Small intestine (tissue), 7 donors: ENCODE measurements around the gene SEMA6C. TPM values are rescaled to one million over a fixed set of nuclear protein-coding genes. Genes with fewer than 3 reads are reported as not detected.

Experiments used
- DNase-seq, 2 donors: peaks; one replicate each; pipeline versions ENCODE4 v3.0.0 to v3.0.0-alpha.2; 2013
- FAIRE-seq: peaks from 2 replicates; lab custom pipeline; 2012; peaks lifted over from hg19 to GRCh38; lab: Jason Lieb, UNC
- H3K27ac ChIP-seq, 3 donors: one replicate each; pipeline ENCODE4 v1.5.1; 2013; ENCODE audit warnings: low read length in 2 of 3, mild to moderate bottlenecking in 2 of 3, control low read depth in 1 of 3, inconsistent platforms in 1 of 3, low read depth in 1 of 3, moderate library complexity in 1 of 3
- H3K27me3 ChIP-seq, 3 donors: one replicate each; pipeline ENCODE4 v1.6.1; 2013; ENCODE audit warnings: low read length in 3 of 3, inconsistent platforms in 1 of 3; ENCODE audit not compliant: control insufficient read depth in 3 of 3, insufficient read depth in 3 of 3
- H3K36me3 ChIP-seq, 3 donors: one replicate each; pipeline ENCODE4 v1.6.1; 2013; ENCODE audit warnings: low read length in 3 of 3, inconsistent platforms in 1 of 3, low read depth in 1 of 3, mild to moderate bottlenecking in 1 of 3, moderate library complexity in 1 of 3; ENCODE audit not compliant: control insufficient read depth in 3 of 3, insufficient read depth in 2 of 3
- H3K4me1 ChIP-seq, 3 donors: one replicate each; pipeline ENCODE4 v1.6.1; 2013; ENCODE audit warnings: low read length in 2 of 3, inconsistent platforms in 1 of 3, low read depth in 1 of 3, mild to moderate bottlenecking in 1 of 3, moderate library complexity in 1 of 3; ENCODE audit not compliant: control insufficient read depth in 3 of 3, insufficient read depth in 2 of 3
- H3K4me3 ChIP-seq, 3 donors: one replicate each; pipeline ENCODE4 v1.5.1; 2013; ENCODE audit warnings: low read length in 3 of 3, control low read depth in 1 of 3, inconsistent platforms in 1 of 3, low read depth in 1 of 3, mild to moderate bottlenecking in 1 of 3, moderate library complexity in 1 of 3
- H3K9me3 ChIP-seq, 2 donors: one replicate each; pipeline ENCODE4 v1.6.1; 2013; ENCODE audit warnings: low read depth in 1 of 2, low read length in 1 of 2; ENCODE audit not compliant: control insufficient read depth in 2 of 2, insufficient read depth in 1 of 2
- WGBS, 3 donors: extraction: QIAGEN DNeasy Blood & Tissue Kit; methylation state at CpG; one replicate each; pipeline ENCODE4 v1.1.7; 2013; 5-methylcytosine and 5-hydroxymethylcytosine counted together
- polyA plus RNA-seq, 4 donors: library from polyadenylated mRNA; stranded (reverse) in 3 of 4; unstranded in 1 of 4; fragments of 200-250 nt in 3 of 4; fragments of 120-200 nt in 1 of 4; gene quantifications; one replicate each; pipeline versions ENCODE4 v1.2.1 to v1.2.3, GENCODE V29; 2013
- donor health status: healthy with polysubstance abuse.
- donor health status: control.
- donor health status: control.
- donor health status: Bipolar disorder and iron deficiency.
- donor health status: healthy.

The SEMA6C gene
- polyA plus RNA-seq, 4 donors: 8.7 to 140 (median 46.9) TPM

DNA sequence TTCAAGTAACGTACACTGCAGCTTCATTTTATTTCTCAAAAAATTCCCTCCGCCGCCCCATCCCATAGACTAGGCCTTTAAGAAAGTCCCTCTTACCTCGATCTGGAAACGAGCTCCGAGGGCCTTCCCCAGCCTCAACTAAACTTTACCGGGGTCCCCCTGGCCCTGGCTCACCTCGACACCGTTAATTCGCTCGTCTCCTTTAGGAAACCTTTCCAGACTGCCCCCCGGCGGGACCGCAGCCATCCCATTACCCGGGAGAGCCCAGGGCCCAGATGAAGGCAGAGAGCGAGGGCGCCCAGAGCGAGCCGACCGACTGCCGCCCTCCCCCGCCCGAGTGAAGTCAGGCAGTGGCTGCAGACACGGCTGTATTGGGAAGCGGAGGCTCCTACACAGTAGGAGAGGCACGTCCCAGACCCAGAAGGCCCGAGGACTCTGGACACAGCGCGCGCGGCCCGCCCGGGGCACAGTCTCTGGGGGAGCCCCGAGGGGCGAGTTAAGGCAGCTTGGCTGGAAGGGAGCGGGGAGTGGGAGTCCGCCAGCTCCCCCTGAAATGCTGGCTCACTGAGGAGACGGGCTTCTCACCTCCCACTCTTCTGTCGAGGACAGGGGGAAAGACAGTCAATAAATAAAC is 14.6 kb downstream of the SEMA6C start:
- Histone ChIP-seq H3K27me3 (peaks cover 0 to 21% (median 0%) of the 10 kb centered on the region in 3 donors), H3K9me3 (no peaks in the 10 kb centered on the region), H3K36me3 (peaks cover 0 to 37% (median 0%) of the 10 kb centered on the region in 3 donors), H3K27ac (peak overlapping the region in 2 of 3 donors; percentile 8 to 45), H3K4me3 (peak overlapping the region in 2 of 3 donors; percentile 6 to 44), H3K4me1 (peaks cover 0 to 10% (median 3%) of the 10 kb centered on the region in 3 donors)
- DNase-seq (peak; percentile 27 to 40), FAIRE-seq (no peak)
- WGBS, 3 donors: 28 to 46% (median 43%) methylated on average over 33 to 39 of the region's 39 CpGs

GRCh38 chr1:151130987-151131586 is 15.3 kb downstream of the SEMA6C start:
- DNase-seq (peak; percentile 85 to 92), FAIRE-seq (no peak)
- Histone ChIP-seq H3K36me3 (peaks cover 0 to 29% (median 0%) of the 10 kb centered on the region in 3 donors), H3K27ac (peak overlapping the region in 2 of 3 donors; percentile 8 to 45), H3K4me3 (peak overlapping the region in 2 of 3 donors; percentile 6 to 44), H3K4me1 (peaks cover 0 to 10% (median 3%) of the 10 kb centered on the region in 3 donors), H3K9me3 (no peaks in the 10 kb centered on the region), H3K27me3 (peaks cover 0 to 21% (median 0%) of the 10 kb centered on the region in 3 donors)
- WGBS, 3 donors: 7 to 19% (median 7%) methylated on average over 43 to 45 of the region's 45 CpGs

DNA sequence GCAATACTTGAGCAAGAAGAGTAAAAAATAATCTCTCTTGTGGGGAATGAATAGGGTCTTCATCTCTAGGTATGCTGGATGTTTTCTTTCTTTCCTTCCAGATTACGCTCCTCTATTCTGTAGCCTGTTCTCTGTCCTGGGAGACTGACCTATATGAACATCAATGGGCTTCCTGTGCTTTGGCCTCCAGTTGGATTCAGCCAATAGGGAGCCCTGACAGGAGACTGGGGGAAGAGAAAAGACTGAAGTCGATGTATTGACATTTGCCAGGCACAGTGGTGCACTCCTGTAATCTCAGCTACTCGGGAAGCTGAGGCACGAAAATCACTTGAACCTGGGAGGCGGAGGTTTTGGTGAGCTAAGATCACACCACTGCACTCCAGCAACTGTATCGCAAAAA is 17.6 kb downstream of the SEMA6C start:
- DNase-seq: no peak
- FAIRE-seq: no peak
- H3K4me1 ChIP-seq: peaks cover 0 to 10% (median 3%) of the 10 kb centered on the region in 3 donors
- no peak overlapping the region for H3K4me3 ChIP-seq
- peaks cover 0 to 20% (median 0%) of the 10 kb centered on the region in 3 donors for H3K27me3 ChIP-seq
- no peak overlapping the region for H3K27ac ChIP-seq
- H3K36me3 ChIP-seq: peaks cover 0 to 9% (median 0%) of the 10 kb centered on the region in 3 donors
- WGBS, 3 donors: 83 to 95% (median 94%) methylated on average over 6 of the region's 6 CpGs
- H3K9me3 ChIP-seq: no peaks in the 10 kb centered on the region

GRCh38 chr1:151124763-151125403 is 21.5 kb downstream of the SEMA6C start:
- Histone ChIP-seq H3K27me3 (no peaks in the 10 kb centered on the region), H3K4me1 (no peaks in the 10 kb centered on the region), H3K36me3 (peaks cover 0 to 13% (median 0%) of the 10 kb centered on the region in 3 donors), H3K27ac (peak overlapping the region in 1 of 3 donors; percentile 14), H3K4me3 (no peak overlapping the region), H3K9me3 (no peaks in the 10 kb centered on the region)
- no peak for DNase-seq
- no peak for FAIRE-seq
- 85 to 90% (median 90%) methylated on average over 5 of the region's 5 CpGs for WGBS, 3 donors

GRCh38 chr1:151113877-151114276 is 32.6 kb downstream of the SEMA6C start:
- Histone ChIP-seq H3K36me3 (peaks cover 4 to 50% (median 7%) of the 10 kb centered on the region in 3 donors), H3K27me3 (no peaks in the 10 kb centered on the region), H3K9me3 (no peaks in the 10 kb centered on the region), H3K4me1 (no peaks in the 10 kb centered on the region), H3K27ac (no peak overlapping the region), H3K4me3 (no peak overlapping the region)
- WGBS, 3 donors: 92 to 98% (median 97%) methylated on average over 5 of the region's 5 CpGs
- no peak for DNase-seq
- FAIRE-seq: no peak

GRCh38 chr1:151108331-151108730 is 38.1 kb downstream of the SEMA6C start:
- Histone ChIP-seq H3K36me3 (peaks cover 0 to 40% (median 10%) of the 10 kb centered on the region in 3 donors), H3K4me3 (no peak overlapping the region), H3K9me3 (no peaks in the 10 kb centered on the region), H3K27ac (no peak overlapping the region), H3K4me1 (no peaks in the 10 kb centered on the region), H3K27me3 (no peaks in the 10 kb centered on the region)
- no peak for DNase-seq
- 94 to 98% (median 97%) methylated on average over 5 of the region's 5 CpGs for WGBS, 3 donors
- no peak for FAIRE-seq

- WGBS, 3 donors: 72 to 82% (median 76%) methylated on average over 2 of the region's 2 CpGs
- DNase-seq (no peak), FAIRE-seq (no peak)
Measured at GRCh38 chr1:151106894-151107293, 39.5 kb downstream of the SEMA6C start.

GRCh38 chr1:151104630-151105029 is 41.8 kb downstream of the SEMA6C start:
- Histone ChIP-seq H3K27me3 (no peaks in the 10 kb centered on the region), H3K4me3 (no peak overlapping the region), H3K36me3 (peaks cover 0 to 25% (median 8%) of the 10 kb centered on the region in 3 donors), H3K4me1 (no peaks in the 10 kb centered on the region), H3K9me3 (no peaks in the 10 kb centered on the region), H3K27ac (no peak overlapping the region)
- DNase-seq (no peak), FAIRE-seq (no peak)

More at GRCh38 chr1:151106894-151107293, 39.5 kb downstream of the SEMA6C start:
- Histone ChIP-seq H3K4me3 (no peak overlapping the region), H3K27me3 (no peaks in the 10 kb centered on the region), H3K4me1 (no peaks in the 10 kb centered on the region), H3K9me3 (no peaks in the 10 kb centered on the region), H3K27ac (no peak overlapping the region), H3K36me3 (peaks cover 0 to 36% (median 10%) of the 10 kb centered on the region in 3 donors)
